ENCODE measurements around the gene NAT9. TPM values are rescaled to one million over a fixed set of nuclear protein-coding genes. Genes with fewer than 3 reads are reported as not detected.

NAT9 gene
- total RNA-seq, 4 donors from 2014 or later, result 23.1 to 85.0 (median 37.4) TPM

DNA sequence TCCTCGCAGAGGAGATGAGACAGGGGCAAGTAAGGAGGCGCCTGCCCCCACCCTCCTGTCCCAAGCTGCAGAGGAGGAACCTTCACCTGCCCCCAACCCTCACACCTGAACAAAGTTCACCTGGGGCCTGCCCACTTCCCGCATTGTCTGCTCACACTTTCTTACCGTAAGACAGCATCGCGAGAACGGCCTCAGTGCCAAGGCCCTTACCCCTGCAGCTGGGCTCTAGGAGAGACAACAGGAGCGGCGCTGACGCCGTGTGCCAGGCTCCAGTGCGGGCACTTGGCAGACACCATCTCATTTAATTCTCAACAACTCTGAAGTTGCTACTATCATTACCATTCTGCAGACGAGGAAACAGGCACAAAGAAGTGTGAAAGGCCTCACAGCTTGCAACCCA, 4.1 kb downstream of the NAT9 start:
- peaks cover 3 to 65% (median 10%) of the 10 kb centered on the region in 4 donors for H3K4me1 ChIP-seq
- H3K9me3 ChIP-seq, result no peaks in the 10 kb centered on the region
- peak overlapping the region in 1 of 4 donors; percentile 28 for H3K27ac ChIP-seq
- H3K36me3 ChIP-seq, result peaks cover 0 to 57% (median 0%) of the 10 kb centered on the region in 3 donors
- no peak for DNase-seq
- no peak for TF ChIP-seq POLR2A (IDR thresholded peaks at IDR 0.05)
- TF ChIP-seq, protein P1, sequence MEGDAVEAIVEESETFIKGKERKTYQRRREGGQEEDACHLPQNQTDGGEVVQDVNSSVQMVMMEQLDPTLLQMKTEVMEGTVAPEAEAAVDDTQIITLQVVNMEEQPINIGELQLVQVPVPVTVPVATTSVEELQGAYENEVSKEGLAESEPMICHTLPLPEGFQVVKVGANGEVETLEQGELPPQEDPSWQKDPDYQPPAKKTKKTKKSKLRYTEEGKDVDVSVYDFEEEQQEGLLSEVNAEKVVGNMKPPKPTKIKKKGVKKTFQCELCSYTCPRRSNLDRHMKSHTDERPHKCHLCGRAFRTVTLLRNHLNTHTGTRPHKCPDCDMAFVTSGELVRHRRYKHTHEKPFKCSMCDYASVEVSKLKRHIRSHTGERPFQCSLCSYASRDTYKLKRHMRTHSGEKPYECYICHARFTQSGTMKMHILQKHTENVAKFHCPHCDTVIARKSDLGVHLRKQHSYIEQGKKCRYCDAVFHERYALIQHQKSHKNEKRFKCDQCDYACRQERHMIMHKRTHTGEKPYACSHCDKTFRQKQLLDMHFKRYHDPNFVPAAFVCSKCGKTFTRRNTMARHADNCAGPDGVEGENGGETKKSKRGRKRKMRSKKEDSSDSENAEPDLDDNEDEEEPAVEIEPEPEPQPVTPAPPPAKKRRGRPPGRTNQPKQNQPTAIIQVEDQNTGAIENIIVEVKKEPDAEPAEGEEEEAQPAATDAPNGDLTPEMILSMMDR (IDR thresholded peaks at IDR 0.05), result no peak
- no peaks in the 10 kb centered on the region for H3K27me3 ChIP-seq
- no peak overlapping the region for H3K4me3 ChIP-seq

- Histone ChIP-seq H3K4me1 (peaks cover 3 to 68% (median 7%) of the 10 kb centered on the region in 4 donors), H3K9me3 (no peaks in the 10 kb centered on the region), H3K4me3 (no peak overlapping the region), H3K36me3 (peaks cover 0 to 61% (median 0%) of the 10 kb centered on the region in 3 donors), H3K27ac (peak overlapping the region in 1 of 4 donors; percentile 86), H3K27me3 (no peaks in the 10 kb centered on the region)
- peak in 1 of 3 donors; percentile 54 for DNase-seq
- TF ChIP-seq POLR2A (IDR thresholded peaks at IDR 0.05), result no peak
- TF ChIP-seq, protein P1 (IDR thresholded peaks at IDR 0.05), result no peak
Observed at GRCh38 chr17:74771319-74771914, 4.7 kb downstream of the NAT9 start.

- H3K4me1 ChIP-seq, result peaks cover 3 to 75% (median 6%) of the 10 kb centered on the region in 4 donors
Observed at GRCh38 chr17:74770498-74771318, 5.4 kb downstream of the NAT9 start.

DNA sequence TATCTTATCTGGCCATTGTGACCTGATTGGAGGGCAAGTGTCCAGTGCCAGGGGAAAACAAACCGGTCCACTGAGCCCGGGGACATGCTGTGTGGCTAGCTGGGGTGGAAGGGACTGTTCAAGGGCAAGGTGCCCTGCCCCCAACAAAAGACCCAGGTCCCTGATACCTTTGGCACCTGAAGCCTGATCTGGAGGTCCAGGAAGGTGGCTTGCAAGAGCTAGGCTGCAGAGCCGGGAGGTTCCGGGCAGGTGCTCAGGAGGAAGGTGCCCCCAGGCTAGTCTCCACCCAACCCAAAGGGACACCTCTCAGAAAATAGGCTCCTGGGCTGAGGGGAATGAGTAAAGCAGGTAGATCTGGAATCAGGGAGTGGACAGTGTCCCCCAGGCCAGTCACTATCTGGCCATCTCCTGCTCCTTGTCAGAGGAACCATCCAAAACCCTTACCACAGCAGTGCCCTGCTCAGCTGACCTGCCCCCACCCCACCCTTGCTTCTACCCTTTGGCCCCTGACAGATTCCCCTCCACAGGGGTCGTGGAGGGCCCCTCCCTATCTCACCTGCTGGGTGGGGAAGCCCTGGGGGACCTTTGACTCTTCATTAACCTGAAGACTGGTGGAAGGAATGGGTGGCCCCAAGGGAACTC, 6.2 kb downstream of the NAT9 start:
- TF ChIP-seq POLR2A (IDR thresholded peaks at IDR 0.05), result no peak
- peaks cover 0 to 75% (median 1%) of the 10 kb centered on the region in 4 donors for H3K4me1 ChIP-seq

More at GRCh38 chr17:74770498-74771318, 5.4 kb downstream of the NAT9 start:
- TF ChIP-seq, protein P1 (IDR thresholded peaks at IDR 0.05), result peak; percentile 58 to 97 (median 86)
- TF ChIP-seq POLR2A (IDR thresholded peaks at IDR 0.05), result peak in 1 of 2 donors; percentile 11
- Histone ChIP-seq H3K27me3 (no peaks in the 10 kb centered on the region), H3K36me3 (peaks cover 0 to 61% (median 0%) of the 10 kb centered on the region in 3 donors), H3K4me3 (no peak overlapping the region), H3K27ac (peak overlapping the region; percentile 2 to 86 (median 49)), H3K9me3 (no peaks in the 10 kb centered on the region)
- peak; percentile 81 to 92 (median 89) for DNase-seq

DNA sequence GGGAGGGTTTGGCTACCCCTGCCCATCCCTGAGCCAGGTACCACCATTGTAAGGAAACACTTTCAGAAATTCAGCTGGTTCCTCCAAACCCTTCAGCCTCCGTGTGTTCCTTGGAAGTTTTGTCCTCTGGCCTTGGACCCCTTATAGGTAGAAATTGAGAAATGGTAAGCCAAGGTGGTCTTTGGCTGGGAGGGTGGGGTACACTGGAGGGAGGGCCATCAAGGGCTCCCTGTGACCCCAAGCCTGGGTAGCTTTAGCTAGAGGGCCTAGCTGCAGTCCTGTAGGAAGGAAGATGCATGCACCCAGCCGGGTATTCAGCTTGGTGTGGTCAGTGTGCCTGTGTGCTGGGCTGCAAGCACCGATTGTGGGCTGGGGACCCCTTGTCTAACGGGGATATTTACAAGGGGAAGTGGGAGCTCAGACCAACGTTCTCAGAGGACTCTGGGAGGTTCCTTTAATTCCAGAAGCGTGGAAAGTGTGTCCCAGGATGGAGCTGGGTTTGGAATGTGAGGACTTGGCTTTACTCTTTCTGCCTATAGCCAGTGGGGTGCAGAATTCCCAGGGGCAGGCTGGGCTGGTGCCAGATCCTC, 6.8 kb downstream of the NAT9 start:
- no peaks in the 10 kb centered on the region for H3K9me3 ChIP-seq
- no peak overlapping the region for H3K4me3 ChIP-seq
- H3K4me1 ChIP-seq, result peaks cover 0 to 74% (median 3%) of the 10 kb centered on the region in 4 donors
- no peaks in the 10 kb centered on the region for H3K27me3 ChIP-seq
- DNase-seq, result no peak
- no peak for TF ChIP-seq POLR2A (IDR thresholded peaks at IDR 0.05)
- TF ChIP-seq, protein P1 (IDR thresholded peaks at IDR 0.05), result no peak
- H3K36me3 ChIP-seq, result peaks cover 0 to 61% (median 0%) of the 10 kb centered on the region in 3 donors
- H3K27ac ChIP-seq, result peak overlapping the region in 2 of 4 donors; percentile 73 to 86

More for the DNA sequence above, 6.2 kb downstream of the NAT9 start:
- H3K4me3 ChIP-seq, result no peak overlapping the region
- no peaks in the 10 kb centered on the region for H3K9me3 ChIP-seq
- peak overlapping the region; percentile 2 to 86 (median 49) for H3K27ac ChIP-seq
- H3K36me3 ChIP-seq, result peaks cover 0 to 61% (median 0%) of the 10 kb centered on the region in 3 donors
- H3K27me3 ChIP-seq, result no peaks in the 10 kb centered on the region
- peak in 1 of 3 donors; percentile 68 for DNase-seq
